DOHH2 (cell line): ENCODE measurements around the gene FTCDNL1.

ENCODE experiments used
- H3F3A ChIP-seq: fragments of 200-600 bp; sonication (generic), shearing (Covaris generic); 2 replicates; pipeline ENCODE4 v1.6.0; 2016; ENCODE audit warnings: antibody characterized with exemption, mild to moderate bottlenecking; ENCODE audit not compliant: control insufficient read depth, insufficient read depth
- H3K27ac ChIP-seq: fragments of 200-600 bp; sonication (generic); 2 replicates; pipeline ENCODE4 v1.5.1; 2014; ENCODE audit warnings: low read depth, mild to moderate bottlenecking, low read length, moderate library complexity
- H3K27me3 ChIP-seq: fragments of 200-600 bp; sonication (generic); 2 replicates; pipeline ENCODE4 v1.6.1; 2014; ENCODE audit warnings: mild to moderate bottlenecking, low read length, mixed read lengths; ENCODE audit not compliant: control insufficient read depth
- H3K36me3 ChIP-seq: fragments of 200-600 bp; sonication (generic); 2 replicates; pipeline ENCODE4 v1.6.1; 2014; ENCODE audit warnings: mild to moderate bottlenecking, low read length, moderate library complexity, mixed read lengths; ENCODE audit not compliant: control insufficient read depth
- H3K4me1 ChIP-seq: fragments of 200-600 bp; sonication (generic); 2 replicates; pipeline ENCODE4 v1.6.1; 2014; ENCODE audit warnings: mild to moderate bottlenecking, low read length, mixed read lengths; ENCODE audit not compliant: control insufficient read depth
- H3K4me2 ChIP-seq: fragments of 200-600 bp; sonication (generic); 2 replicates; pipeline ENCODE4 v1.6.0; 2014; ENCODE audit warnings: mild to moderate bottlenecking, low read length, moderate library complexity
- H3K4me3 ChIP-seq: fragments of 200-600 bp; sonication (generic); 2 replicates; pipeline ENCODE4 v1.5.1; 2014; ENCODE audit warnings: mild to moderate bottlenecking, low read length, mixed read lengths
- H3K79me2 ChIP-seq: fragments of 200-600 bp; sonication (generic); 2 replicates; pipeline ENCODE4 v1.6.1; 2014; ENCODE audit warnings: mild to moderate bottlenecking, low read length, mixed read lengths; ENCODE audit not compliant: control insufficient read depth
- H3K9me2 ChIP-seq: fragments of 200-600 bp; sonication (generic); replicated peaks from 2 replicates; pipeline ENCODE4 v1.6.1; 2014; ENCODE audit warnings: mild to moderate bottlenecking, low read length, mixed read lengths; ENCODE audit not compliant: control insufficient read depth
- H3K9me3 ChIP-seq: fragments of 200-600 bp; sonication (generic); 2 replicates; pipeline ENCODE4 v1.6.1; 2014; ENCODE audit warnings: antibody characterized with exemption, low read length, mixed read lengths; ENCODE audit not compliant: control insufficient read depth, insufficient read depth
- H4K20me1 ChIP-seq: fragments of 200-600 bp; sonication (generic); 2 replicates; pipeline ENCODE4 v1.6.0; 2014; ENCODE audit warnings: low read depth, mild to moderate bottlenecking, antibody characterized with exemption, low read length, moderate library complexity; ENCODE audit not compliant: control insufficient read depth, insufficient read depth
- EZH2phosphoT487 ChIP-seq: fragments of 200-600 bp; sonication (generic); IDR thresholded peaks from 2 replicates; pipeline ENCODE4 v1.6.1; 2017; ENCODE audit warnings: borderline replicate concordance, mild to moderate bottlenecking, antibody characterized with exemption, low read length, moderate library complexity, mixed read lengths
- TF ChIP-seq, protein P1 (sequence below): fragments of 200-600 bp; sonication (generic); IDR thresholded peaks from one replicate; pipeline ENCODE4 v1.5.1; 2014; ENCODE audit warnings: antibody characterized with exemption, mild to moderate bottlenecking, low read depth, low read length; ENCODE audit not compliant: poor library complexity, severe bottlenecking

FTCDNL1 gene

DNA sequence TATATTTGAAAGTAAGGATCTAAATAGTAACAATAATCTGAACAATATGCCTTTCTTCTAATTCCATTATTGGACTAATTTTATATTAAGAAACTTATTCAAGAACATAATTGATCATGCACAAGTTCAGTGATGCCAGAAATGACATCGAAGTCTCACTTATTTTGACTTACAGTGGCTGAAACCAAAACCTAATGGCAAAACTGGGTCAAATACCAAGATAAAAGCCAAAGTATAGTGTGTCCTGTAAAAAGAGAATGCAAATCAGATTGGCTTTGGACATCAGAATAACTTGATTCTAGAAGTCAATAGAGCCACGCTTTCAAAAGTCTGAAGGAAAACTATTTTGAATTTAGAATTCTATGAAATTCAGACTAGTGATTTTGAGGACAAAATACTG is 137.2 kb downstream of the FTCDNL1 start:
- H3K27me3 ChIP-seq, result no peaks in the 10 kb centered on the region
- no peak for TF ChIP-seq EZH2phosphoT487
- TF ChIP-seq, protein P1, sequence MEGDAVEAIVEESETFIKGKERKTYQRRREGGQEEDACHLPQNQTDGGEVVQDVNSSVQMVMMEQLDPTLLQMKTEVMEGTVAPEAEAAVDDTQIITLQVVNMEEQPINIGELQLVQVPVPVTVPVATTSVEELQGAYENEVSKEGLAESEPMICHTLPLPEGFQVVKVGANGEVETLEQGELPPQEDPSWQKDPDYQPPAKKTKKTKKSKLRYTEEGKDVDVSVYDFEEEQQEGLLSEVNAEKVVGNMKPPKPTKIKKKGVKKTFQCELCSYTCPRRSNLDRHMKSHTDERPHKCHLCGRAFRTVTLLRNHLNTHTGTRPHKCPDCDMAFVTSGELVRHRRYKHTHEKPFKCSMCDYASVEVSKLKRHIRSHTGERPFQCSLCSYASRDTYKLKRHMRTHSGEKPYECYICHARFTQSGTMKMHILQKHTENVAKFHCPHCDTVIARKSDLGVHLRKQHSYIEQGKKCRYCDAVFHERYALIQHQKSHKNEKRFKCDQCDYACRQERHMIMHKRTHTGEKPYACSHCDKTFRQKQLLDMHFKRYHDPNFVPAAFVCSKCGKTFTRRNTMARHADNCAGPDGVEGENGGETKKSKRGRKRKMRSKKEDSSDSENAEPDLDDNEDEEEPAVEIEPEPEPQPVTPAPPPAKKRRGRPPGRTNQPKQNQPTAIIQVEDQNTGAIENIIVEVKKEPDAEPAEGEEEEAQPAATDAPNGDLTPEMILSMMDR, result no peak
- H3K9me3 ChIP-seq, result no peaks in the 10 kb centered on the region
- H3K9me2 ChIP-seq, result no peaks in the 10 kb centered on the region
- no peak overlapping the region for H3K4me3 ChIP-seq
- no peaks in the 10 kb centered on the region for H4K20me1 ChIP-seq
- H3K79me2 ChIP-seq, result no peaks in the 10 kb centered on the region
- H3K36me3 ChIP-seq, result no peaks in the 10 kb centered on the region
- H3K4me2 ChIP-seq, result no peak overlapping the region
- no peaks in the 10 kb centered on the region for H3K4me1 ChIP-seq
- H3F3A ChIP-seq, result no peaks in the 10 kb centered on the region
- no peak overlapping the region for H3K27ac ChIP-seq

DNA sequence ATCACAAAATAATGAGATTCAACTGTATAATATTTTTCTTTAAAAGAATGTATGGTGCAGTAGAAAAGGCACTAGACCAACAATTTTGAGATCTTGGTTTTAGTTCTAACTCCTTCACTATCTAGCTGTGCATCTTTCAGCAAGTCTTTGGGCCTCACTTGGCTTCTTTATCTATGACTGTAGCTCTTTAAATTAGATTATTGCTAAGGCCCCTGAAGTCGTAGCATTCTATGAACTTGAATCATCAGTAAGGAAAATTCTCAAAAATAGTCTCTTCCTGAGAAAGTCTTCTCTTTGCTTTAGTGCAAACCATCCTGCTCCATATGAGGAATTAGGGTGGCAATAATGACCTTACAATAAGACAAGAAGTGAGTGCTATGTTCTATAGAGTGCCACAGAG is 140.4 kb downstream of the FTCDNL1 start:
- Histone ChIP-seq H3K4me1 (no peaks in the 10 kb centered on the region), H3K27ac (no peak overlapping the region), H3K4me3 (no peak overlapping the region), H3K9me3 (no peaks in the 10 kb centered on the region), H3K27me3 (no peaks in the 10 kb centered on the region), H3K79me2 (no peaks in the 10 kb centered on the region), H3K4me2 (no peak overlapping the region), H3F3A (no peaks in the 10 kb centered on the region), H4K20me1 (no peaks in the 10 kb centered on the region), H3K36me3 (no peaks in the 10 kb centered on the region), H3K9me2 (no peaks in the 10 kb centered on the region)
- TF ChIP-seq, protein P1, result no peak
- no peak for TF ChIP-seq EZH2phosphoT487
